NCI-H446 (cell line): ENCODE results near the gene NHEJ1.
A peak's percentile ranks its signal among the peaks of the same experiment; 100 is the strongest.

ENCODE experiments used
- DNase-seq, 2 experiments: peaks; one replicate each; lab custom pipeline; 2025; lab: John Stamatoyannopoulos, UW

The NHEJ1 gene

DNA sequence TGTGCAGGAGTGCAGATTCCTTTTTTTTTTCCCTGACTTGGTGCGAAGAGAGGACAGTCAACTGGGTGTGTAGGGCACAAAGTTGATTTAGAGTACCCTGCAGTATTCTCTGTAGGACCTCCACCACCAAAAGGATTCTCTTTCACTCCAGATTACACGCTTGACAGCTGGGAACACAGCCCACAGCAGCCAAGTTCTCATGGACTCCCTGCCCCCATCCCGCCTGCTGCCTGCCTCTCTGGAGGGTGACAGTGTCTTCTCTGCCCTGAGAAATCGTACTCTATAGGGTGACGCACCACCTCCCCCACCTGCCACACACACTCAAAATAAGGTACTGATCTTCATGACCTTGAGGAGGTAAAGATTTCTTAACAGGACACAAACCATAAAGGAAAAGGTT lies 73.3 kb downstream of the NHEJ1 start:
- DNase-seq: peak in 1 of 2 experiments; percentile 1

- no peak for DNase-seq
Observed at GRCh38 chr2:219086196-219086595, 74.4 kb downstream of the NHEJ1 start.

DNA sequence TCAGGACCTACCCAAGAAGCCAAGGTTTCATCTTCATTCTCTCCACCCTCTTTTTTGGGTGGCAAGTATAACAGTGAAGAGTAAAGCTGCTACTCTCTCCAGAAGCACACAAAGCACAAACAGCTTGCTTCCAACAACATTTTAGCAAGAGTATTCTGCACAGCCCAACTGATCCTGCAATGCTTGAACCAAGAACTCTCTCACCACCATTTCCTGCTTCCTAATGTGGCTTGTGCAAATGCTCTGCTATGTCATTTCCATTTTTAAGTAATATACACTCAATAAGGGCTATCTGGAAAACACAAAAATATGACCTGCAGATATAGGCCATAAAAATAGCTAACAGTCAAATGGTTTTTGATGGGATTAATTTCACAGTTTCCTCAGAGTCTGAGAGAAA lies 75.8 kb downstream of the NHEJ1 start:
- no peak for DNase-seq

DNA sequence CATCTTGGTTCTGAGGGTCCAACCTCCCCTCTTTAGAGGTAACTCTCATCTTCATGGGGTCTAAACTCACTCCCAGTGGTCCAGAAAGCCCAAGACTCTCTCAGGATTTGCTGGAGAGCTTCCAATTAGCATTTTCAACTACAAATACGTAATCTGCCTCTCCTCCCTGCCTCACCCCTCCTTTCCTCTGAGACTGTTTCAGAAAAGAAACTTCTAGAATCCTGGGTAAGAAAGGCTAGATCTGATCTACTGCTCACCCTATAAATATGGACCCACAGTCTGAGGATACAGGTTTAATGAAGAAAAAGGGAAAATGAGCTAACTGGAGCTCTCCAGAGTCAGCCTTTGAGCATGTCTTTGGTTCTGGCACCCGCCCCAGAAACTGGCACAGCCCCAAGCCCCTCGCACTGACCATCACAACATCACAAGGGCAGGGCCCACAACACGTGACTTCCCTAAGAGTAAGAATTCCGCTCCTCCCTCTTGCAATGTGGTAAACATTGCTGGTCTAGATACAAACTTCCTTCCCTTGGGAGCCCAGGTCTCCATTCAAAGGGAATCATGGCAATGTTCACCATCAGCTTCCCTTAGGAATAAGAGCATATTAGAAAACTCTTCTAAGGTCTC lies 78.2 kb downstream of the NHEJ1 start:
- no peak for DNase-seq

- DNase-seq: no peak
Observed at GRCh38 chr2:219081701-219082331, 78.8 kb downstream of the NHEJ1 start.

DNA sequence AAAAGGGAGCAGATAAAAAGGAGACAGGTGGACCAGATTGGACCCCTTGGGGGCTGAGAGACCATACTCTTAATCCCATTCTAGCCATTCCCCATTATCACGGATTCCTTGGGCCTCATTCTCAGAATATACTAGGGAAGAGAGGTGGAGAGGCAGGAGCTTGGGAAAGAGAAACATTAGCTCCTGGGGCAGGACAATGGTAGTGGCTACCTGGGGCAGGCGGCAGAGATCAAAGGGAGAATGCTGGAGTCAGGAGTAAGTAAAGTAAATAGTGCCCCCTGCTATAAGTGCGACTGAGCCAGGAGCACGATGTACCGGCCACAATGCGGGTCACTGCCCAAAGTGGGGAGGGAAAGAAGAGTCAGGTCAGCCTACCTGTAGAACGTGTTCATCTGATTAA lies 79.5 kb downstream of the NHEJ1 start:
- no peak for DNase-seq

DNA sequence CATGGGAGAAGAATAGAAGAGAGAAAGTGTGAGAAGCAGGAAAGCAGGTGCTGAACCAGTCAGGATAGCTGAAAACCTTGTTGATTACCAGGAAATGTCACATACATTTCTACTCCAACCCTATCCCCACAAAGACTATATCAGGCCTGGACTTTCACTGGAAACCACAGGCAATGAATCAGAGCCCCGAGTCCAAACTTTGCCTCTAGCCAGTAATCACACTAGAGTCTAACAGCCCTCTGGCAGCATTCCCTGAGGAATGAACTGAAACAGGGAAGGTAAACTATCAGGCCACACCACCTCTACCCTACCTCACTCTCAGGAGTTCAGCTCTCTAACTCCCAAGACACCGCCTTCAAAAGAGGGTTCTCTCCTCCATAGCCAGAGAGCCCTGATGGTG lies 81.2 kb downstream of the NHEJ1 start:
- no peak for DNase-seq

GRCh38 chr2:219078951-219079350 lies 81.7 kb downstream of the NHEJ1 start:
- no peak for DNase-seq

DNA sequence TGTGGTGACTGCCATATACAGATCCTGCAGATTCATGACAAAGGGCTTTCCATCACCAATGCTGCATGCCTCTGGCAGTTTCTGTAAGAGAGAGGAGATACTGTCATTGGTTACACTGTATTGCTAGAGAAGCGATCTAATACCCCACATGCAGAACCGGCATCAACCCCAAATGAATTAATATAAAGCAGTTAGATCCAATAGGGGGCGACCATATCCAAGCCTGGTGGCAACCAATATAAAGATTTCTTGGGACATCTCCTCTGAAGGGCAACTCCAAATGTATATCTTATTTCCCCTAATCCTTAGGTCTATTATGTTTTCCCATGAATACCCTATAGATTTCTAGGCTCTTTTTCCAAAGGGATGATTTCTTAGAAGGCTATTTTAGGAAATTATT lies 82.5 kb downstream of the NHEJ1 start:
- DNase-seq: no peak

GRCh38 chr2:219076253-219076652 lies 84.4 kb downstream of the NHEJ1 start:
- DNase-seq: no peak

GRCh38 chr2:219073413-219074129 lies 87.0 kb downstream of the NHEJ1 start:
- DNase-seq: peak in 1 of 2 experiments; percentile 61

DNA sequence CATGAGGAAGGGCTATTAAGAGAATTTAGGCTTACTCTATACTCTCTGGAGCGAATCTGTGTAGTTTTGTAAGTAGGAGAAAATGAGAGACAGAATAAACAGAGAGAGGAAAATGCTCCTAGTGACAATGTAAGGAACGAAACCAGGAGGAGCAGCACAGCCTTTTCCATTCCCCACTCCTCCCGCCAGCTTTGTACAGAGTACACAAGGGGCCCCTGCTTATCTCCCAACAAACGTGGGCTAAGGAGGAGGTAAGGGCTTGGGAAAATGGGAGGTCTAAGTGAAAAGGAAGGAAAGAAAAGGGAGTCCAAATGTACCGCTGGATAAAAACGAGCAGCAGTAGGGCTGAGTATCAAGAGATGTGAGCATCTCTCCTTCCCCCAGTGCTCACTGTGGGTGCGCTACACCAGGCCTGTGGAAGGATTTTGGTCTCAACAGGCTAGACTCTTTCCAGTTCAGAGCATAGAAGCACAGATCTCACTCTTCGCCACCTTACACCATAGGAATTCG lies 87.8 kb downstream of the NHEJ1 start:
- DNase-seq: no peak

DNA sequence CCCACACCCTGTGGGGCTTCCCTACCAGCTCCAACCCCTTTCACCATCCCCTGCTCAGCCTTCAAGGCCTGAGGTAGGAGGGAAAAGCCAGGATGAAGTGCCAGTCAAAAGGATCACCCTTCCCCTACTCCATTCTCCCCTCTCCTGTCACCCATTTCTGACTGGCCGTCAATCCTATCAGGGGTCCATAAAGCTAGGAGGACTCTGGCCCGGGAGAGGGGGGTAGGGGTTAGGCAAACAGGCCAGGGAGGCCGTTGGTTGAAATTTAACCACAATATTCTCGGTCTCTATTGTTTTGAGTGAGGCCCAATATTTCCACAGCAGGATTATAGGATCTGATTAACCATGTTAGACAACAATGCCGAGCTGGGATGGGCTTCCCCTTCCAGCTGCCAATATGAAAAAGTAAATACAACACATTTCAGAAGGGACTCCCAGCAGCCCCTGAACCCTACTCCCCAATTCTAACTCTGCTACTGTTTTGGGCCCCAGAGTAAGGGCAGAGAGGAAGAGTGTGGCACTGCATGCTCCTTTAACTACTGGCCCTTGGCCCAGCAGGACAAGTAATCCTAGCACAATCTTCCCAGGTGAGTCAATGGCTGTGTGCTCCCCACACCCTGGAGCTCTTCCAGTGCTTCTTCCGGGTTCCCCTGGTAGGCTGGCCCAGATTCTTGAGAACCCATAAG lies 89.3 kb downstream of the NHEJ1 start:
- no peak for DNase-seq

- no peak for DNase-seq
Observed at GRCh38 chr2:219065484-219065883, 95.1 kb downstream of the NHEJ1 start.

DNA sequence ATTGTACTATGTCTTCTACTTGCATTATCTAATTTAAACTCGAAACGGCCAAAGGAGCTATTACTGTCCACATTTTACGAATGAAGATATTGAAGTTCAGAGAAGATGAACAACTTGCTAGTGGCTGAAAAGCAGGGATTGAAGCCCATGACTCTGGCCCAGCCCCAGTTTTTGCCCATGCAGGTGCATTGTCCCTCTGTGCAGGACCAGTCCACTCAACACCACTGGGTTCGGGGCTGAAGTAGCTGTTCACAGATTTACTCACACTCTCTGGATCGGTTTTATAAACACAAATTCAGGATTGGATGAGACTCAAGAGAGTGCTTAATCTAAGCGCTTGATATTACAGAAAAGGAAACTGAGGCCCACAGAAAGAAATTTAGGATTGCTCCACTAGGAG lies 98.5 kb downstream of the NHEJ1 start:
- DNase-seq: no peak

DNA sequence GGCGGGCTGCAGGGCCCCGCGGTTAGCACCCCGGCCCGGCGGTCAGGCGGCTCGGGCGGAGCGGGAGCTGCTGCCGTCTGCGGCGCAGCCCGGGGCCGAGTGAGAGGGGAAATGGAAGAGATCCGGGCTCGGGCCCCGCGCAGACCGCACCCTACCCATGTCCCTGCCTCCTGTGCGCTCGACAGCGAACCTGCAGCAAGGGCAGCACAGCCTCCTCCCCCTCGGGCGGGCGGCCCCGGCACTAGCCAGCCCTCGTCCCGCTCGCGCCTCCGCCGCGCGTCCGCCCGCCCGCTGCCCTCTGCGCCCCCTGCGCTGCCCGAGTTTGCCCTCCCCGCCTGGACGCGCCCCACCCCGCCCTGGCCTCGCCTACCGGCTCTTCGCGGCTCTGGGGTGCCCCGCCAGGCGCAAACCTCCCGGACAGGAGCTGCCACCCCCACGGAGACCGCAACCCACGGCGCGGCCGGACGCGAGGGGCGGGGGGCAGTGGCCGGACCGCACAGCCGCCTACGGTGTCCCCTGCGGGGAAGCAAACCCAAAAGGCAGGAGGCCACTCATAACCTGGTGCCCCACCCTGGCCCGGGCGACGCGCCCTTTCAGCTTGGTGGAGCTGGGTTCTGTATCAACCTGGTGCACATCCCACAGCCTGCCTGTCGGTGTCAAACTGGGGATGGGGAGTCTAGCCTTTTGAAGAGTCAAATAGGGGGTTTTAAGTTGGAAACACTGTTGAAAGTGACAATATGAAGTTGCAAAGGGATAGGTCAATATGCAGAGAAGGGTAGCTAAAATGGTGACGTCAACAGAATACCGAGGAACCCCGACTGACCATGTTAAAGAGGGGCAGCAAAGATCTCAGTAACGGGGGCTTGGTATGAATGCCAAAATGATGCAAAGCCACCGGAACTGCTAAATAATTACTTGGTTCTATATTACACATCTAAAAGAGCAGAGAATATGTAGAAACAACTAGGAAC lies 99.5 kb downstream of the NHEJ1 start, which contains the start of gene IHH:
IHH (minus strand) TSS at position 101 of the 971 bp plus-strand sequence. CDS start 454 bp downstream, outside the sequence.
- DNase-seq: no peak

- no peak for DNase-seq
Observed at GRCh38 chr2:219059725-219060682, 100.6 kb downstream of the NHEJ1 start.

GRCh38 chr2:219059375-219059724 lies 101.3 kb downstream of the NHEJ1 start:
- DNase-seq: no peak

- no peak for DNase-seq
Observed at GRCh38 chr2:219058541-219059374, 101.9 kb downstream of the NHEJ1 start.
